ENCODE results near the gene ITGB7. TPM values are rescaled to one million over a fixed set of nuclear protein-coding genes. Genes with fewer than 3 reads are reported as not detected.

ITGB7 gene
- total and polyA plus RNA-seq, 10 of the 15 experiments (the other 5 are each of a cell fraction or from before 2014, with no cell fraction given), result 54.5 to 487 (median 252) TPM

GRCh38 chr12:53200458-53201176 lies 6.4 kb downstream of the ITGB7 start (continued):
- TF ChIP-seq ZNF592 (IDR thresholded peaks at IDR 0.05) (no peak), NR2C2 (IDR thresholded peaks at IDR 0.05; ENCODE audit: borderline replicate concordance, control insufficient read depth, insufficient read length, low read depth) (no peak), JUND (IDR thresholded peaks at IDR 0.05; ENCODE audit: low read depth, low read length) (no peak), RAD21 (IDR thresholded peaks at IDR 0.05; ENCODE audit: insufficient read depth, low read depth, low read length) (no peak), ZSCAN29 (IDR thresholded peaks at IDR 0.05) (no peak), TCF3 (IDR thresholded peaks at IDR 0.05; ENCODE audit: borderline replicate concordance, insufficient read depth, low read depth, low read length) (no peak), TCF7 (IDR thresholded peaks at IDR 0.05; ENCODE audit: borderline replicate concordance) (no peak), ZNF622 (IDR thresholded peaks at IDR 0.05) (no peak), CTCF (IDR thresholded peaks at IDR 0.05 in 2 of 3, conservative IDR thresholded peaks at IDR 0.05 in 1 of 3; ENCODE audit: control insufficient read depth in 2 of 3, extremely low read depth in 1 of 3, insufficient read depth in 1 of 3, low read depth in 3 of 3, low read length in 3 of 3) (no peak), ZBTB4 (CRISPR knock-in tag; IDR thresholded peaks at IDR 0.05) (no peak), NKRF (conservative IDR thresholded peaks at IDR 0.05) (0 out of 2 replicates have a peak, but pooled peaks have one; percentile 42), STAT1 (conservative IDR thresholded peaks at IDR 0.05) (no peak), MAX (IDR thresholded peaks at IDR 0.05; ENCODE audit: low read depth, low read length) (no peak), CHD4 (IDR thresholded peaks at IDR 0.05) (no peak), EGR1 (IDR thresholded peaks at IDR 0.05; ENCODE audit: borderline replicate concordance in 1 of 2, low read depth in 2 of 2, low read length in 2 of 2) (0 out of 3 replicates have a peak, but pooled peaks of 1 of the 2 experiments have one; percentile 25), POLR2AphosphoS2 (IDR thresholded peaks at IDR 0.05; ENCODE audit: low read depth, low read length) (no peak), SMAD1 (IDR thresholded peaks at IDR 0.05; ENCODE audit: low read depth, partially characterized antibody) (no peak)

Measured in GM12878 (cell line).